Adipose tissue (tissue), 3 donors: Measurements from ENCODE around the gene MET. TPM values are rescaled to one million over a fixed set of nuclear protein-coding genes. Genes with fewer than 3 reads are reported as not detected.

Experiments used
- H3K27ac ChIP-seq: one replicate; pipeline ENCODE4 v1.5.1; 2013; ENCODE audit warnings: low read depth, low read length
- WGBS, 3 donors: extraction: QIAGEN DNeasy Blood & Tissue Kit; methylation state at CpG; one replicate each; pipeline ENCODE4 v1.1.7; 2013; 5-methylcytosine and 5-hydroxymethylcytosine counted together
- polyA plus RNA-seq, 3 donors: library from polyadenylated mRNA; stranded (reverse); fragments of 200-250 nt; gene quantifications; one replicate each; pipeline ENCODE4 v1.2.3, GENCODE V29; 2013
- donor health status: healthy with polysubstance abuse.
- donor health status: Bipolar disorder and iron deficiency.
- donor health status: healthy.

The MET gene
- polyA plus RNA-seq, 3 donors: 3.4 to 7.4 (median 5.3) TPM

DNA sequence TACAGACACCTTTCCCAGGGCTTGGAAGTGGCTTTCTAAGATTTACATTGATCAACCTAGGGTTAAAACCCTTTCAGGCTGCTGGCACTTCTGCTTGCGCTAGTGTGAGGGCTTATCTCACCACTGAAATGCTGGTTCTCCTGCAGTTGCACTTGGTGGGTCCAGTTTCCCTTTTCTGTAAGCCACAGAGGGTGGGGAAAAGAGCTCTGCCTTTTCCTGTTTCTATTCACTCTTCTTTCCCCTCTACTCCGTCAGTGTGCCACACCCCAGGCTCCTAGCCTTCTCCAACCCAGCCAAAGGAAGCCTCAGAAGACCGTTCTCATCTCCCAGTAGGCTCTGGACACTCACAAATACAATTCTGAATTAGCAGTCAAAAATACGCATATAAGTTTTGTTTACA lies 171.4 kb downstream of the MET start:
- WGBS, 3 donors: 36 to 63% (median 40%) methylated on average over 4 of the region's 4 CpGs
- no peak overlapping the region for H3K27ac ChIP-seq

Other genes with a start within 250 kb of the MET start
- 100 to 1,000 TPM in 1 of 3 donors, 10 to 100 TPM in 2; 27.2 to 205 (median 57.5) TPM for gene CAV2, start 172.5 kb upstream of the MET start, polyA plus RNA-seq
- gene CAV1, start 147.2 kb upstream of the MET start, polyA plus RNA-seq: 100 to 1,000 TPM in 2 of 3 donors, 10 to 100 TPM in 1; 41.4 to 407 (median 203) TPM
- gene CAPZA2, start 190.4 kb downstream of the MET start, polyA plus RNA-seq: 10 to 100 TPM; 31.4 to 91.3 (median 72.1) TPM